Measurements from ENCODE around the gene ANKRD2.
"Not testable (repeated sequence)": the region's sequence is repeated elsewhere in the genome, so short reads cannot be mapped to it uniquely, and the experiment has no call there.

Gene ANKRD2

GRCh38 chr10:97572214-97572989 lies at the start of gene ANKRD2:
TSS of gene ANKRD2 (plus strand) at chr10:97572779. CDS start at chr10:97572789, 10 bp downstream.
- H3K27me3 Mint-ChIP-seq: no peaks in the 10 kb centered on the region
- H3K27ac Mint-ChIP-seq: no peak within 1 kb of the TSS
- no peak within 1 kb of the TSS for H3K4me3 Mint-ChIP-seq
- no peaks in the 10 kb centered on the region for H3K4me1 Mint-ChIP-seq (ENCODE audit: low read depth)
- H3K9me3 Mint-ChIP-seq (ENCODE audit: low read depth): no peaks in the 10 kb centered on the region
- H3K36me3 Mint-ChIP-seq: peaks cover 3% of the 10 kb centered on the region

GRCh38 chr10:97522937-97523336 lies 49.6 kb upstream of the ANKRD2 start:
- no peaks in the 10 kb centered on the region for H3K36me3 Mint-ChIP-seq
- no peak overlapping the region for H3K4me3 Mint-ChIP-seq
- no peak overlapping the region for H3K27ac Mint-ChIP-seq
- H3K27me3 Mint-ChIP-seq: no peaks in the 10 kb centered on the region
- H3K9me3 Mint-ChIP-seq (ENCODE audit: low read depth): no peaks in the 10 kb centered on the region
- H3K4me1 Mint-ChIP-seq (ENCODE audit: low read depth): no peaks in the 10 kb centered on the region

GRCh38 chr10:97525086-97525485 lies 47.5 kb upstream of the ANKRD2 start:
- no peak overlapping the region for H3K27ac Mint-ChIP-seq
- H3K36me3 Mint-ChIP-seq: no peaks in the 10 kb centered on the region
- H3K27me3 Mint-ChIP-seq: no peaks in the 10 kb centered on the region
- no peaks in the 10 kb centered on the region for H3K4me1 Mint-ChIP-seq (ENCODE audit: low read depth)
- H3K4me3 Mint-ChIP-seq: no peak overlapping the region
- H3K9me3 Mint-ChIP-seq (ENCODE audit: low read depth): no peaks in the 10 kb centered on the region

GRCh38 chr10:97525683-97526110 lies 46.9 kb upstream of the ANKRD2 start:
- no peak overlapping the region for H3K27ac Mint-ChIP-seq
- no peaks in the 10 kb centered on the region for H3K27me3 Mint-ChIP-seq
- no peaks in the 10 kb centered on the region for H3K9me3 Mint-ChIP-seq (ENCODE audit: low read depth)
- no peak overlapping the region for H3K4me3 Mint-ChIP-seq
- no peaks in the 10 kb centered on the region for H3K36me3 Mint-ChIP-seq
- no peaks in the 10 kb centered on the region for H3K4me1 Mint-ChIP-seq (ENCODE audit: low read depth)

GRCh38 chr10:97528876-97529275 lies 43.7 kb upstream of the ANKRD2 start:
- H3K27me3 Mint-ChIP-seq; H3K36me3 Mint-ChIP-seq; H3K9me3 Mint-ChIP-seq (ENCODE audit: low read depth); H3K27ac Mint-ChIP-seq; H3K4me1 Mint-ChIP-seq (ENCODE audit: low read depth); H3K4me3 Mint-ChIP-seq: not testable (repeated sequence)

GRCh38 chr10:97529685-97530465 lies 42.7 kb upstream of the ANKRD2 start:
- Mint-ChIP-seq H3K27me3 (no peaks in the 10 kb centered on the region), H3K27ac (no peak overlapping the region), H3K4me1 (ENCODE audit: low read depth) (no peaks in the 10 kb centered on the region), H3K4me3 (no peak overlapping the region), H3K9me3 (ENCODE audit: low read depth) (no peaks in the 10 kb centered on the region), H3K36me3 (no peaks in the 10 kb centered on the region)

- H3K27me3 Mint-ChIP-seq: no peaks in the 10 kb centered on the region
- H3K4me3 Mint-ChIP-seq: no peak overlapping the region
- H3K27ac Mint-ChIP-seq: no peak overlapping the region
- H3K36me3 Mint-ChIP-seq: no peaks in the 10 kb centered on the region
- H3K9me3 Mint-ChIP-seq (ENCODE audit: low read depth): no peaks in the 10 kb centered on the region
- no peaks in the 10 kb centered on the region for H3K4me1 Mint-ChIP-seq (ENCODE audit: low read depth)
Measured at GRCh38 chr10:97531401-97531986, 41.1 kb upstream of the ANKRD2 start.

GRCh38 chr10:97532935-97533671 lies 39.5 kb upstream of the ANKRD2 start:
- no peak overlapping the region for H3K27ac Mint-ChIP-seq
- H3K9me3 Mint-ChIP-seq (ENCODE audit: low read depth): no peaks in the 10 kb centered on the region
- H3K36me3 Mint-ChIP-seq: no peaks in the 10 kb centered on the region
- no peaks in the 10 kb centered on the region for H3K27me3 Mint-ChIP-seq
- H3K4me1 Mint-ChIP-seq (ENCODE audit: low read depth): no peaks in the 10 kb centered on the region
- no peak overlapping the region for H3K4me3 Mint-ChIP-seq

- H3K27ac Mint-ChIP-seq: no peak overlapping the region
- H3K36me3 Mint-ChIP-seq: no peaks in the 10 kb centered on the region
- no peaks in the 10 kb centered on the region for H3K9me3 Mint-ChIP-seq (ENCODE audit: low read depth)
Measured at GRCh38 chr10:97533888-97534287, 38.7 kb upstream of the ANKRD2 start.

GRCh38 chr10:97534746-97535367 lies 37.7 kb upstream of the ANKRD2 start:
- Mint-ChIP-seq H3K4me1 (ENCODE audit: low read depth) (no peaks in the 10 kb centered on the region), H3K27ac (no peak overlapping the region), H3K27me3 (no peaks in the 10 kb centered on the region), H3K36me3 (no peaks in the 10 kb centered on the region), H3K9me3 (ENCODE audit: low read depth) (no peaks in the 10 kb centered on the region), H3K4me3 (no peak overlapping the region)

More at GRCh38 chr10:97533888-97534287, 38.7 kb upstream of the ANKRD2 start:
- no peak overlapping the region for H3K4me3 Mint-ChIP-seq
- H3K27me3 Mint-ChIP-seq: no peaks in the 10 kb centered on the region
- H3K4me1 Mint-ChIP-seq (ENCODE audit: low read depth): no peaks in the 10 kb centered on the region

GRCh38 chr10:97537186-97537869 lies 35.3 kb upstream of the ANKRD2 start:
- H3K27me3 Mint-ChIP-seq: no peaks in the 10 kb centered on the region
- H3K27ac Mint-ChIP-seq: no peak overlapping the region
- H3K4me1 Mint-ChIP-seq (ENCODE audit: low read depth): peaks cover 8% of the 10 kb centered on the region
- no peaks in the 10 kb centered on the region for H3K36me3 Mint-ChIP-seq
- H3K9me3 Mint-ChIP-seq (ENCODE audit: low read depth): no peaks in the 10 kb centered on the region
- H3K4me3 Mint-ChIP-seq: no peak overlapping the region

GRCh38 chr10:97538411-97538810 lies 34.2 kb upstream of the ANKRD2 start:
- no peaks in the 10 kb centered on the region for H3K27me3 Mint-ChIP-seq
- H3K9me3 Mint-ChIP-seq (ENCODE audit: low read depth): no peaks in the 10 kb centered on the region
- H3K27ac Mint-ChIP-seq: no peak overlapping the region
- no peaks in the 10 kb centered on the region for H3K36me3 Mint-ChIP-seq
- peaks cover 19% of the 10 kb centered on the region for H3K4me1 Mint-ChIP-seq (ENCODE audit: low read depth)
- no peak overlapping the region for H3K4me3 Mint-ChIP-seq

GRCh38 chr10:97538839-97539238 lies 33.7 kb upstream of the ANKRD2 start:
- Mint-ChIP-seq H3K27me3 (no peaks in the 10 kb centered on the region), H3K9me3 (ENCODE audit: low read depth) (no peaks in the 10 kb centered on the region), H3K27ac (no peak overlapping the region), H3K4me3 (no peak overlapping the region), H3K36me3 (no peaks in the 10 kb centered on the region), H3K4me1 (ENCODE audit: low read depth) (peaks cover 23% of the 10 kb centered on the region)

All from activated naive CD8-positive, alpha-beta T cell (primary cell).